HFF-Myc (cell line): Measurements from ENCODE around the gene ZDHHC9.

ENCODE experiments used
- DNase-seq: peaks from one replicate; pipeline ENCODE4 v3.0.0-alpha.2; 2011; ENCODE audit warnings: low read depth; ENCODE audit errors: extremely low read depth
- H3K4me3 ChIP-seq: replicated peaks from 2 replicates; pipeline ENCODE4 v1.5.1; 2011; ENCODE audit warnings: low read depth, mild to moderate bottlenecking, control low read depth, low read length
- CTCF ChIP-seq: IDR thresholded peaks from 2 replicates; pipeline ENCODE4 v1.5.1; 2012; ENCODE audit warnings: mild to moderate bottlenecking, low read depth, low read length, control low read depth; ENCODE audit errors: missing control alignments

ZDHHC9 gene

GRCh38 chrX:129773649-129774458, 69.8 kb downstream of the ZDHHC9 start:
- no peak for TF ChIP-seq CTCF
- DNase-seq, result no peak
- H3K4me3 ChIP-seq, result no peak overlapping the region

- no peak overlapping the region for H3K4me3 ChIP-seq
- TF ChIP-seq CTCF, result no peak
- DNase-seq, result no peak
Observed at GRCh38 chrX:129772796-129773431, 70.8 kb downstream of the ZDHHC9 start.

GRCh38 chrX:129771266-129771995, 72.3 kb downstream of the ZDHHC9 start:
- no peak for TF ChIP-seq CTCF
- no peak for DNase-seq
- H3K4me3 ChIP-seq, result no peak overlapping the region

GRCh38 chrX:129769467-129770154, 74.1 kb downstream of the ZDHHC9 start:
- DNase-seq, result no peak
- no peak overlapping the region for H3K4me3 ChIP-seq
- TF ChIP-seq CTCF, result no peak

- H3K4me3 ChIP-seq, result no peak overlapping the region
- no peak for TF ChIP-seq CTCF
- DNase-seq, result no peak
Observed at GRCh38 chrX:129768586-129769466, 74.9 kb downstream of the ZDHHC9 start.

- no peak overlapping the region for H3K4me3 ChIP-seq
- TF ChIP-seq CTCF, result no peak
- DNase-seq, result no peak
Observed at GRCh38 chrX:129768186-129768585, 75.5 kb downstream of the ZDHHC9 start.
